ENCODE results near the gene CYP24A1.

CYP24A1 gene

GRCh38 chr20:54156981-54157835 lies 16.6 kb downstream of the CYP24A1 start:
- no peak for DNase-seq (ENCODE audit: low read depth)

- DNase-seq (ENCODE audit: low read depth), result no peak
Measured at GRCh38 chr20:54156522-54156921, 17.3 kb downstream of the CYP24A1 start.

GRCh38 chr20:54155736-54156317 lies 18.0 kb downstream of the CYP24A1 start:
- no peak for DNase-seq (ENCODE audit: low read depth)

- no peak for DNase-seq (ENCODE audit: low read depth)
Measured at GRCh38 chr20:54154439-54154838, 19.3 kb downstream of the CYP24A1 start.

- no peak for DNase-seq (ENCODE audit: low read depth)
Measured at GRCh38 chr20:54153847-54154246, 19.9 kb downstream of the CYP24A1 start.

- no peak for DNase-seq (ENCODE audit: low read depth)
Measured at GRCh38 chr20:54153041-54153327, 20.8 kb downstream of the CYP24A1 start.

- DNase-seq (ENCODE audit: low read depth), result no peak
Measured at GRCh38 chr20:54152227-54153040, 21.4 kb downstream of the CYP24A1 start.

- no peak for DNase-seq (ENCODE audit: low read depth)
Measured at GRCh38 chr20:54151511-54152226, 22.1 kb downstream of the CYP24A1 start.

GRCh38 chr20:54151075-54151439 lies 22.7 kb downstream of the CYP24A1 start:
- no peak for DNase-seq (ENCODE audit: low read depth)

- no peak for DNase-seq (ENCODE audit: low read depth)
Measured at GRCh38 chr20:54149765-54150264, 24.0 kb downstream of the CYP24A1 start.

- DNase-seq (ENCODE audit: low read depth), result no peak
Measured at GRCh38 chr20:54148947-54149764, 24.6 kb downstream of the CYP24A1 start.

GRCh38 chr20:54146672-54147071 lies 27.1 kb downstream of the CYP24A1 start:
- no peak for DNase-seq (ENCODE audit: low read depth)

GRCh38 chr20:54144847-54145414 lies 28.9 kb downstream of the CYP24A1 start:
- no peak for DNase-seq (ENCODE audit: low read depth)

- DNase-seq (ENCODE audit: low read depth), result no peak
Measured at GRCh38 chr20:54140927-54141566, 32.7 kb downstream of the CYP24A1 start.

- no peak for DNase-seq (ENCODE audit: low read depth)
Measured at GRCh38 chr20:54140486-54140885, 33.3 kb downstream of the CYP24A1 start.

GRCh38 chr20:54140067-54140466 lies 33.7 kb downstream of the CYP24A1 start:
- DNase-seq (ENCODE audit: low read depth), result no peak

GRCh38 chr20:54139188-54139587 lies 34.6 kb downstream of the CYP24A1 start:
- no peak for DNase-seq (ENCODE audit: low read depth)

GRCh38 chr20:54138427-54138826 lies 35.4 kb downstream of the CYP24A1 start:
- no peak for DNase-seq (ENCODE audit: low read depth)

- DNase-seq (ENCODE audit: low read depth), result no peak
Measured at GRCh38 chr20:54137115-54137514, 36.7 kb downstream of the CYP24A1 start.

- no peak for DNase-seq (ENCODE audit: low read depth)
Measured at GRCh38 chr20:54134445-54135220, 39.2 kb downstream of the CYP24A1 start.
